Karpas-422 (cell line): ENCODE results near the gene OSBPL8. TPM values are rescaled to one million over a fixed set of nuclear protein-coding genes. Genes with fewer than 3 reads are reported as not detected.

ENCODE experiments used
- DNase-seq: peaks from one replicate; pipeline ENCODE4 v3.0.0-alpha.2; 2015
- H2AFZ ChIP-seq: fragments of 200-600 bp; sonication (generic); 2 replicates; pipeline ENCODE4 v1.6.1; 2014; ENCODE audit warnings: antibody characterized with exemption, low read length, mixed read lengths
- H3K27ac ChIP-seq: fragments of 200-600 bp; sonication (generic); 2 replicates; pipeline ENCODE4 v1.5.1; 2014; ENCODE audit warnings: mild to moderate bottlenecking, low read length, moderate library complexity
- H3K27me3 ChIP-seq: fragments of 200-600 bp; sonication (generic); 2 replicates; pipeline ENCODE4 v1.6.1; 2014; ENCODE audit warnings: low read length, mixed read lengths
- H3K36me3 ChIP-seq: fragments of 200-600 bp; sonication (generic); 2 replicates; pipeline ENCODE4 v1.6.1; 2014; ENCODE audit warnings: low read length, mixed read lengths; ENCODE audit not compliant: insufficient read depth
- H3K4me1 ChIP-seq: fragments of 200-600 bp; sonication (generic); 2 replicates; pipeline ENCODE4 v1.6.1; 2014; ENCODE audit warnings: mild to moderate bottlenecking, low read length, mixed read lengths
- H3K4me2 ChIP-seq: fragments of 200-600 bp; sonication (generic); 2 replicates; pipeline ENCODE4 v1.6.1; 2014; ENCODE audit warnings: low read length, low read depth, mild to moderate bottlenecking; ENCODE audit not compliant: poor library complexity, severe bottlenecking
- H3K4me3 ChIP-seq: fragments of 200-600 bp; sonication (generic); 2 replicates; pipeline ENCODE4 v1.5.1; 2014; ENCODE audit warnings: mild to moderate bottlenecking, antibody characterized with exemption, low read length, mixed read lengths
- H3K79me2 ChIP-seq: fragments of 200-600 bp; sonication (generic); 2 replicates; pipeline ENCODE4 v1.6.1; 2014; ENCODE audit warnings: mild to moderate bottlenecking, low read length, mixed read lengths
- H3K9ac ChIP-seq: fragments of 200-600 bp; sonication (generic); 2 replicates; pipeline ENCODE4 v1.6.0; 2014; ENCODE audit warnings: low read length
- H3K9me2 ChIP-seq: fragments of 200-600 bp; sonication (generic), shearing (Covaris generic); replicated peaks from 2 replicates; pipeline ENCODE4 v1.6.0; 2014; ENCODE audit warnings: mild to moderate bottlenecking, low read length, moderate library complexity; ENCODE audit not compliant: insufficient read depth
- H3K9me3 ChIP-seq: fragments of 300-700, 200-600 bp; sonication (generic); 2 replicates; pipeline ENCODE4 v1.6.1; 2014; ENCODE audit warnings: low read length, mixed read lengths
- H4K20me1 ChIP-seq: fragments of 200-600 bp; sonication (generic); 2 replicates; pipeline ENCODE4 v1.6.1; 2014; ENCODE audit warnings: mild to moderate bottlenecking, antibody characterized with exemption, low read length, low read depth; ENCODE audit not compliant: insufficient read depth
- total RNA-seq: library from RNA; depleted of rRNA; stranded (reverse); fragments of >200 nt; shearing (Covaris generic); gene quantifications from 2 replicates; pipeline ENCODE4 v1.2.3, GENCODE V29; 2014; ENCODE audit warnings: low replicate concordance

OSBPL8 gene
- total RNA-seq, 1 experiment from 2014 or later = 116 TPM

DNA sequence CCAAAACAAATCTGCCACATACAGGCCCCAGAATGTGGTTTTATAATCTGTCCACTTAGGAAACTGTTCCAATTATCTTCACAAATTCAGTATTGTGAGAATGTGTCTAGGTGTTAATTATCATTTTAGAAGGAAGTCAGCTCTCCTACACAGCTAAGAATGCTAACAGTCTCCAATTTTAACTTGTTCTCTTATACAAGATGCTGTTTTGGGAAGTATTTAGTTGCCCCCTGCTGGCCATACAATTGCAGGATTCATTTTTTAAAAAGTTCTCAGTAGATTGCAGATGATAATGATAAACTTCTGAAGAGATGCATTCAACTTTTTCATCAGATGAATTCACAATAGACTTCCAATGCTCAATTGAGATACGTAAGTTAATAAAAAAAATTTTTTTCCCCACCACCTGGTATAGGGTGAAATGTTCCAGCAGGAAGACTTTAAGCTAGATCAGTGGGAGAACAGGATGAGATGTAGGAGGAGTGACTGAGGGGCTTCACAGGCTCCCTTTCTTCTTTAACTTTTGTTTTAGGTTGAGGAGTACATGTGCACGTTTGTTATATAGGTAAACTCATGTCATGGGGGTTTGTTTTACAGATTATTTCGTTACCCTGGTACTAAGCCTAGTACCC is 27.3 kb upstream of the OSBPL8 start:
- Histone ChIP-seq H4K20me1 (no peaks in the 10 kb centered on the region), H3K9me2 (no peaks in the 10 kb centered on the region), H3K9me3 (no peaks in the 10 kb centered on the region), H3K9ac (no peak overlapping the region), H3K4me3 (no peak overlapping the region), H3K27me3 (no peaks in the 10 kb centered on the region), H3K4me2 (no peak overlapping the region), H2AFZ (no peak overlapping the region), H3K36me3 (no peaks in the 10 kb centered on the region), H3K27ac (no peak overlapping the region), H3K4me1 (peaks cover 10% of the 10 kb centered on the region), H3K79me2 (no peaks in the 10 kb centered on the region)
- DNase-seq = peak; percentile 86

DNA sequence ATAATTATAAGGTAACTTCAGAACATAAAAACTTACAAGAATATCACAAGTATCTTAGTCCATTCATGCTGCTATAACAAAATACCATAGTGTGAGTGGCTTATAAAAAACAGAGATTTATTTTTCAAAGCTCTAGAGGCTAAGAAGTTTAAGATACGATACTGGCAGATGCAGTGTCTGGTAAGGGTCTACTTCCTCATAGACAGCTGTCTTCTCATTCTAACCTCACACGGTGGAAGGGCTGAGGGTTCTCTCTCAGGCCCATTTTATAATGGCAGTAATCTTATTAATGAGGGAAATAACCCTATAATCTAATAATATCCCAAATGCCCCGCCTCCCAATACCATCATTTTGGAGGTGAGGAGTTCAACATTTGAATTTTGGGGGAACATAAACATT is 23.7 kb upstream of the OSBPL8 start:
- 0 out of 2 replicates have a peak overlapping the region, but pooled peaks have one; percentile 14 for H2AFZ ChIP-seq
- no peaks in the 10 kb centered on the region for H3K9me2 ChIP-seq
- no peaks in the 10 kb centered on the region for H3K27me3 ChIP-seq
- H3K27ac ChIP-seq = no peak overlapping the region
- H4K20me1 ChIP-seq = no peaks in the 10 kb centered on the region
- H3K79me2 ChIP-seq = no peaks in the 10 kb centered on the region
- H3K9me3 ChIP-seq = no peaks in the 10 kb centered on the region
- H3K4me2 ChIP-seq = no peak overlapping the region
- no peak overlapping the region for H3K9ac ChIP-seq
- DNase-seq = peak; percentile 45
- H3K36me3 ChIP-seq = no peaks in the 10 kb centered on the region
- H3K4me3 ChIP-seq = no peak overlapping the region
- peaks cover 10% of the 10 kb centered on the region for H3K4me1 ChIP-seq

DNA sequence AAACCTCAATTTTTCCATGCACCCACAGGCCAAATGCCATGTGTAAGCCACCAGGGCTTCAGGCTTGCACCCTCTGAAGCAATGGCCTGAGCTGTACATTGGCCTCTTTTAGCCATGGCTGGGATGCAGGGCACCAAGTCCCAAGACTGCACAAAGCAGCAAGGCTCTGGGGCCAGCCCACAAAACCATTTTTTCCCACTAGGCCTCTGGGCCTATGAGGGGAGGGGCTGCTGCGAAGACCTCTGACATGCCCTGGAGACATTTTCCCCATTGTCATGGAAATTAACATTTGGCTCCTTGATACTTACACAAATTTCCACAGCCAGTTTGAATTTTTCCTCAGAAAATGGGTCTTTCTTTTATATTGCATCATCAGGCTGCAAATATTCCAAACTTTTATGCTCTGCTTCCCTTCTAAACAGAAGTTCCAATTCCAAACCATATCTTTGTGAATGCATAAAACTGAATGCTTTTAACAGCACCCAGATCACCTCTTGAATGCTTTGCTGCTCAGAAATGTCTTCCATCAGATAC is 14.3 kb upstream of the OSBPL8 start:
- Histone ChIP-seq H3K4me1 (0 out of 2 replicates have a peak, but pooled peaks cover 6% of the 10 kb centered on the region), H3K27me3 (no peaks in the 10 kb centered on the region), H3K9me2 (no peaks in the 10 kb centered on the region)

DNA sequence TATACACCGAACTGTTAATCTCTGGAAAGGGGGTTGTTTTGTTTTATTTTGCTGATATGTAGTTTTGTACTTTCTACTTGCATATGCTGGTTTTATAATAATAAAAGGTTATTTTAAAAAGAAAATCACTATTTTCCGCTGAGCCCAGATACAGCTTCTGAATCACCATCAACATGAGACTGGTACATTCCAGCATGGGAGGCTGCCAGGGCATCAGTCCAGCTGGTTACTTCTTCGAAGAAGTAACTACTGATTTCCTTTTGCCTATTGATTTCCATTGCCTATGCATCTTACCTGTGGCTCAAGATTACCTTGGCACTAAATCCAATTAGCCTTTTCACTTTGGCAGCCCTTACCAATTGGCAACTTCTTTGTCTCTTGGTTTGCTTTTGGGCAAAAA is 11.7 kb upstream of the OSBPL8 start:
- Histone ChIP-seq H3K36me3 (no peaks in the 10 kb centered on the region), H3K9me2 (no peaks in the 10 kb centered on the region), H3K27ac (no peak overlapping the region), H3K9me3 (no peaks in the 10 kb centered on the region), H3K4me2 (no peak overlapping the region), H4K20me1 (no peaks in the 10 kb centered on the region), H3K79me2 (no peaks in the 10 kb centered on the region), H3K27me3 (no peaks in the 10 kb centered on the region), H3K4me3 (no peak overlapping the region), H2AFZ (no peak overlapping the region), H3K4me1 (peaks cover 9% of the 10 kb centered on the region; the same call in 1 of the 2 replicates), H3K9ac (no peak overlapping the region)
- no peak for DNase-seq

More for the DNA sequence above, 14.3 kb upstream of the OSBPL8 start:
- Histone ChIP-seq H3K9me3 (no peaks in the 10 kb centered on the region), H3K36me3 (no peaks in the 10 kb centered on the region), H3K4me2 (no peak overlapping the region), H3K4me3 (no peak overlapping the region), H4K20me1 (no peaks in the 10 kb centered on the region), H3K79me2 (no peaks in the 10 kb centered on the region), H2AFZ (no peak overlapping the region), H3K27ac (no peak overlapping the region), H3K9ac (no peak overlapping the region)
- no peak for DNase-seq

DNA sequence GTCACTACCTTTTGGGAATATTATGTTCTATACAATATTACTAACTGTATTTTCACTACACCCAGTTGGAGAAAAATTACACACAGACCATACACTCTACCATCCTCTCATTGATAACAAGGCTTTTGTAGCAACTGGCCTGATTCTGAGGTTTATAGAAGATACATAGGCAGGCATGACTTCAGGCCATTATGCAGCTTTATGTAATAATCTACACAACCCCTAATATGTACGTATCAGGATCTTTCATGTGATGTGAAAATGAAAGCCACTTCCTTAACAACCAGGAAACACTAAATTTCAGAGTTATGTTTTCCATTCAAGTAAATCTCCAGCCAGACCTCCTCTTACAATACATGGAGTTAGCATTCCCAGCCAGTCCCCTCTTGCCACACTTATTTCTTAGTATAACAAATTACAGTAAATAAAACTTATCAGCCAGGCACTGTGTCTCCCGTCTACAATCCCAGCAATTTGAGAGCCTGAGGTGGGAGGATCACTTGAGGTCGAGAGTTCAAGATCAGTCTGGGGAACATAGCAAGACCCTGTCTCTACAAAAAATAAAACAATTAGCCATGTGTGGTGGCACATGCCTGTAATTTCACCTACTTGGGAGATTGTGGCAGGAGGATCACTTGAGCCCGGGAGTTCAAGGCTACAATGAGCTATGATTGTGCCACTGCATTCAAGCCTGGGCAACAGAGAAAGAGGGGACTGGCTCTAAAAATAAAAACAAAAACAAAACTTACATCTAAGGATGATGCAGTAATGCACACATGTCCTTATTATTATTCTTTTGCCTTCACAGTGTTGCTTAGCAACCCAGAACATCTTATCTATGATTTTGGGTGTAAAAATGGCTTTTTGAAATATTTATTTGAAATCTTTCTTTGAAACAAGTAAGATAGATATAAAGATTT is 10.4 kb upstream of the OSBPL8 start:
- Histone ChIP-seq H4K20me1 (no peaks in the 10 kb centered on the region), H3K27me3 (no peaks in the 10 kb centered on the region), H3K9me3 (no peaks in the 10 kb centered on the region), H3K4me2 (no peak overlapping the region), H3K79me2 (no peaks in the 10 kb centered on the region), H3K9me2 (no peaks in the 10 kb centered on the region), H3K4me1 (peaks cover 9% of the 10 kb centered on the region; the same call in 1 of the 2 replicates), H3K27ac (no peak overlapping the region), H3K9ac (no peak overlapping the region), H3K4me3 (no peak overlapping the region), H2AFZ (no peak overlapping the region), H3K36me3 (no peaks in the 10 kb centered on the region)
- DNase-seq = no peak

DNA sequence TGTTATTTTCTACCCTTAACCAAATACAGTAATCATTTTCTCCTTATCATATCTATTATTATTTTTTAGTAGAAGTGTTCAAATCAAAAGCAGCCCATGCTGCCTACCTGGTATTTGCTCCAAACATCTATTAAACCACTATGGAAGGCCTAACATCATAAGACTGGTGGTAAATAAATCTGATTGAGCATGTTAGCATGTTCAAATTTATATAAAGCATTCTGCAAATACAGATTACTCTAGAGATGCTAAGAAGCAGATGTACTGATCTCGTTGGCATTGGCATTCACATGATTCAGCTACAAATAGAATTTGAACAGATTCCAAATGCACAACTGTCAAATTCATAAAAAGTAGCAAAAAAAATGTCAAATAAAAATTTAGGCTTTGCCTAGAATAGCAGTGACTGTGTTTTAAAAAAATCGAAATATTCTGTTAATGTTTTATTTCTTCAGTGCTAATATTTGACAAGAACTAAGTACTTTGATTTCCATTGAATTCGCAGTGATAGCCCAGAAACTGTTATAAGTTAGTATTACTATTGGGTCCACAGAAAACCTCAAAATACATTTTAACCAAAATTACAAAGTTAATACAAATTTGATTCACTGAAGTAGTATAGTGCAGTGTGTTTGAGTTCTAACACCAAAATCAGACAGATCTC is 9.4 kb upstream of the OSBPL8 start:
- Histone ChIP-seq H3K9me2 (no peaks in the 10 kb centered on the region), H2AFZ (no peak overlapping the region), H4K20me1 (no peaks in the 10 kb centered on the region), H3K79me2 (no peaks in the 10 kb centered on the region), H3K27me3 (no peaks in the 10 kb centered on the region), H3K27ac (no peak overlapping the region), H3K4me2 (no peak overlapping the region), H3K36me3 (no peaks in the 10 kb centered on the region), H3K4me1 (peaks cover 9% of the 10 kb centered on the region; the same call in 1 of the 2 replicates), H3K9me3 (no peaks in the 10 kb centered on the region), H3K4me3 (no peak overlapping the region), H3K9ac (no peak overlapping the region)
- DNase-seq = no peak

DNA sequence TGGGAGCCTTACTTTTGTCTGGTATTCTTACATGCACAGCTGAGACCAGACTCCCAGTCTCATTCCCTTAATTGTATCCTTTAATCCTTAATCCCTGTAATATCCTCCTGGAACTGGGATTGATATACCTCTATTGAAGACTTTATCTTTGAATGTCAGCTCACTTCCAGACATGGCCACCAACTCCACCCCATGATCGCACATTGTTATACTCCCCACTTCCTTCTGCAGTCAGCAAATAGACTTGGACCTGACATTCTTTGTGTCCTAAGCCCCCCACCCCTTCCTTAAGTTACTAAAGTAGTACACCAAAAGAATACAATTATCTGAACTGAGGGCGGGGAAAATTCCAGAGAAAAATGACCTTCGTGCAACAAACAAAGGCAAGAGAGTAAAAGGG is 8.6 kb upstream of the OSBPL8 start:
- Histone ChIP-seq H3K4me2 (no peak overlapping the region), H3K9ac (no peak overlapping the region), H3K27me3 (no peaks in the 10 kb centered on the region), H3K9me2 (no peaks in the 10 kb centered on the region), H3K4me1 (peaks cover 10% of the 10 kb centered on the region; the same call in 1 of the 2 replicates), H3K4me3 (no peak overlapping the region), H3K9me3 (no peaks in the 10 kb centered on the region), H3K27ac (no peak overlapping the region), H3K79me2 (no peaks in the 10 kb centered on the region), H4K20me1 (no peaks in the 10 kb centered on the region), H2AFZ (no peak overlapping the region), H3K36me3 (no peaks in the 10 kb centered on the region)
- no peak for DNase-seq

DNA sequence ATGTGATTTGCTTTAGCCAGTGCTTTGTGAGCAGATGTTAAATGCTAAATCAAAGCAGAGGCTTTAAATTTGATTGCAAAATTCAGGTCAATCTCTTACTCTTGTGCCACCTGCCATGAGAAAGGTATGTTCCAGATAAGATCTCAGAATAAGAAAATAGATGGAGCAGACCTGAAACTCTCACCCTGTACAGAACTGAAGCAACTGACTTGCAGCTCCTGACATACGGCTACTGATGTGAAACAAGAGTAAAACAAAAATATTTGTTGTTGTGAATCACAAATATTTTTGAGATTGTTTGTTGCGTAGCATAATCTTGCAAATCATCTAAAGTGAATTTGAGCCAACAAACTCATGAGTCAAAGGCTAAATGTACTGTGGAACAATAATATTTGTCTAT is 3.5 kb upstream of the OSBPL8 start:
- Histone ChIP-seq H3K4me2 (no peak overlapping the region), H3K9me3 (no peaks in the 10 kb centered on the region), H3K36me3 (no peaks in the 10 kb centered on the region), H2AFZ (no peak overlapping the region), H3K9me2 (no peaks in the 10 kb centered on the region), H3K27me3 (no peaks in the 10 kb centered on the region), H3K9ac (no peak overlapping the region), H3K27ac (no peak overlapping the region), H4K20me1 (peaks cover 5% of the 10 kb centered on the region; the same call in 1 of the 2 replicates), H3K79me2 (peaks cover 22% of the 10 kb centered on the region), H3K4me1 (peaks cover 36% of the 10 kb centered on the region), H3K4me3 (no peak overlapping the region)
- no peak for DNase-seq
